GM18951 (cell line): ENCODE results near the gene C1R.
"Not testable (repeated sequence)": the region's sequence is repeated elsewhere in the genome, so short reads cannot be mapped to it uniquely, and the experiment has no call there.

Experiments used
- POLR2A ChIP-seq: IDR thresholded peaks from 4 replicates; pipeline ENCODE4 v1.6.1; 2011; ENCODE audit warnings: mild to moderate bottlenecking; ENCODE audit not compliant: insufficient read length, insufficient read depth; ENCODE audit errors: extremely low read depth
- in situ Hi-C: fragments of 300-500 bp; cut with MboI; formaldehyde crosslinking; loops from one replicate; pipeline ENCODE4 v1.12.0; 2022; ENCODE audit warnings: low sequenced_read_pairs, mixed read lengths, inconsistent platforms; ENCODE audit not compliant: unreplicated experiment

C1R gene

DNA sequence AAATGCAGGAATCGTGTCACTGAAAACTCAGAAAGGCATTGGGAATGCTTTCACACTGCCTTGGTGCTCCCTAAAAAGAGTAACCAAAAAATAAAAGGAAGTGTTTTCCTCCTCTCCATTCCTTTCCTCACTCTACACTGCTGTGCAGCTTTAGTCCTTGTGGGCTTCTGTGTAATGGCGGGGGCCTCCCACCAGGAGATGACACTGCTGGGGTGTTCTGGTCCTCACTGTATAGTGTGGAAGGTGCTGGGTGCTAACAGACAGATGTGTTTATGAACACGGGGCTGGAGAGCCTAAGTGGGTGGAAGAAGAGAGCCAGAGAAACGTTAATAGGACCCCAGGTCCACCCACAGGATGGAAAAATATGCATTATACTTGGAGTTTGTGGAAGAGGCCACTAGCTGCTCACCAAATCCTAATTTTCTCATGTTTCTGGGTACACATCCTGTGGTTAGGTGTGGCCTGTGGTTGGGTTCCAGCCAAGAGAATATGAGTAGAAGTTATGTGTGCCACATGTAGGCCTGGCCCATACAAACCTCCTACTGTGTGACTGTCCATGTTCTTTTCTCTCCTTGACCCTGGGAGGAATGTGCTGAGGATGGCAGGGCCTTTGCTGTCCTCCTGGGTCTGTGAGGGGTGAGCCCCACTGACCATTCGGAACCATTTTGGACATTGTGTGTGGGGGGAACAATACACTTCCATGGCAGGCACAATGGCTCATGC is 45.7 kb downstream of the C1R start:
- in situ Hi-C loops = no loop called here
- no peak for TF ChIP-seq POLR2A

DNA sequence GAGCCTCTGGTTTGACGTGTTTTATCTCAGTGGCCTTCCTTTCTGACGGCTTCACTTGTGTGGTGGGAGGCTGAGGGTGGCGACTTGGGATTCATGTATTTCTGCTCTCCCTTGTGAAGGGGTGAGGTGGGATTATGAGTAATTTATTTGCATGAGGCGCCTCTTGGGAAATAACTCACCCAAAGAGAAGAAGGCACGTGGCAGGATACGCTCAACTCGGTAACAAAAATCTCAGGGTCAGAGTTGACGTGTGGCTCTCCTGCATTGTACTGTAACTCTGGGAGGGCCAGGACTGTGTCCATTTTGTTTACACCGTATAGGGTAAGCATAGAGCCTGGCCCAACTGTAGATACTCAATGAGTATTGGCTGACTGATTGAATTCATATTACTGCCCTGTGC is 46.3 kb downstream of the C1R start:
- in situ Hi-C loops = no loop called here

DNA sequence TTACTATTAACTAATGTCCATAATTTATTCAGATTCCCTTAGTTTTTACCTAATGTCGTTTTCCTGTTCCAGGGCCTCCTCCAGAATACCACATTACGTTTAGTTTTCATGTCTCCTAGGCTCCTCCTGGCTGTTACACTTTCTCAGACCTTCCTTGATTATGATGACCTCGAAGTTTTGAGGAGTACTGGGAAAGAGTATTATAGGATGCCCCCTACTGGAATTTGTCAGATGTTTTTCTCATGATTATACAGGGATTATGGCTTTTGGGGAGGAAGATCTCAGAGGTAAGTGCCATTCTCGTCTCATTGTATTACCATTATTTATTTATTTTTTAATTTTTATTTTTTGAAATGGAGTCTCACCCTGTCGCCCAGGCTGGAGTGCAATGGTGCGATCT is 49.4 kb downstream of the C1R start:
- no peak for TF ChIP-seq POLR2A
- in situ Hi-C loops = no loop called here

More for the DNA sequence above, 46.3 kb downstream of the C1R start:
- TF ChIP-seq POLR2A = no peak

DNA sequence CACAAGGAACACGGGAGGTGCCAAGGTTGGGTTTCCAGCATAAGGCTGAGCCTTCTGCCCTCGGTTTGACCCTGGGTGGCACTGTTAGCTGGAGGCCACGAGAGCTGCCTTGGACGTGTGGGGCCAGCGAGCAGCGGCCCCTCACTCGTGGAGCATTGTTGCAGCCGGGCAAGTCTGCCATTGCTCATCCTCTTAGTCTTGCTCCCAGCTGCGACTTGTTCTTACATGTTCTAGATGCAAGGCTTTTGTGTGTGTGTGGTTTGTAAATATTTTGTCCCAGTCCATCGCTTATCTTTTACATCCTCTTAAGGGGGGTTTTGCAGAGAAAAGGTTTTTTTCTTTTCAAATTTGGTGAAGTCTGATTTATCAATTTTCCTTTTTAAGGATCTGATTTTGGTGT is 52.8 kb downstream of the C1R start:
- in situ Hi-C loops = no loop called here
- TF ChIP-seq POLR2A = no peak

DNA sequence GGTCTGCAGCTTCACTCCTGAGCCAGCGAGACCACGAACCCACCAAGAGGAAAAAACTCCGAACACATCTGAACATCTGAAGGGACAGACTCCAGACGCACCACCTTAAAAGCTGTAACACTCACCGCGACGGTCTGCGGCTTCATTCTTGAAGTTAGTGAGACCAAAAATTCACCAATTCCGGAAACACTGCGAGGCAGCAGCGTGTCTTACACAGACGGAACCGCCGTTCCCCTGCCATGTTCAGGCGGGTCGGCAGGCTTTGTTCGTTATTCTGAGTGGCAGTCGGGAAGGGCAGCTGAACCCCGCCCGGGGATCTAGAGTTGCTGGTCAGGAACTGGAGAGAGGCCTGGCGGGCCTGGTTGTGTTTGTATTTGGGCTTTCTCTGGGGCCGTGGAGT is 53.7 kb downstream of the C1R start:
- no peak for TF ChIP-seq POLR2A
- in situ Hi-C loops = no loop called here

DNA sequence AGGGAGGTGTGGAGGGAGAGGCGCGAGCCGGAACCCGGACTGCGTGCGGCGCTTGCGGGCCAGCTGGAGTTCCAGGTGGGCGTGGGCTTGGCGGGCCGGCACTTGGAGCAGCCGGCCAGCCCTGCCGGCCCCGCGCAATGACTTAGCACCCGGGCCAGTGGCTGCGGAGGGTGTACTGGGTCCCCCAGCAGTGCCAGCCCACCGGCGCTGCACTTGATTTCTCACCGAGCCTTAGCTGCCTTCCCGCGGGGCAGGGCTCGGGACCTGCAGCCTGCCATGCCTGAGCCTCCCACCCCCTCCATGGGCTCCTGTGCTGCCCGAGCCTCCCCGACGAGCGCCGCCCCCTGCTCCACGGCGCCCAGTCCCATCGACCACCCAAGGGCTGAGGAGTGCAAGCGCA is 54.8 kb downstream of the C1R start:
- in situ Hi-C loops = not testable (repeated sequence)

DNA sequence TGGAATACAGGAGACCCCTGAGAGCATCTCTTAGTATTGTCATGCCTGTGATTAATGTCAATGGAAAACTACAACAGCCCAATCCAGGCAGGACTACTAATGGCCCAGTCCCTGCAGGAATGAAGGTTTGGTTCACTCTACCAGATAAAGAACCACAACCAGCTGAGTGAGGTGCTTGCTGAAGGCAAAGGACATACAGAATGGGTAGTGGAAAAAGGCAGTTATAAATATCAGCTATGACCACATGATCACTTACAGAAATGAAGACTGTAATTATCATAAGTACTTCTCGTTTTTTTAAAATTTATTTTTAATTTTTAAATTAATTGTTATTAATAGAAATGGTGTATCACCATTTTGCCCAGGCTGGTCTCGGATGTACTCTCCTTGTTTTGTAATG is 56.8 kb downstream of the C1R start:
- in situ Hi-C loops = no loop called here
- no peak for TF ChIP-seq POLR2A

DNA sequence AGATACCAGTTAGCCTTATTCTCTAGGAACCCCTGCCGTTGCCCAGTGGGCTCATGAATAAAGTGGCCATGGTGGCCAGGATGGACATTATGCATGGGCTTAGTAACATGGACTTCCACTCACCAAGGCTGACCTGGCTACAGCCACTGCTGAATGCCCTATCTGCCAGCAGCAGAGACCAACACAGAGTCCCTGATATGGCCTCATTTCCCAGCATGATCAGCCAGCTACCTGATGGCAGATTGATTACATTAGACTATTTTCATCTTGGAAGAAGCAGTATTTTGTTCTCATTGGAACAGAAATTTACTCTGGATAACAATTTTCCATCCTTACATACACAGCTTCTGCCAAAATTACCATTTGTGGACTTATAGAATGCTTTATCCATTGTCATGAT is 57.8 kb downstream of the C1R start:
- in situ Hi-C loops = no loop called here
- no peak for TF ChIP-seq POLR2A

DNA sequence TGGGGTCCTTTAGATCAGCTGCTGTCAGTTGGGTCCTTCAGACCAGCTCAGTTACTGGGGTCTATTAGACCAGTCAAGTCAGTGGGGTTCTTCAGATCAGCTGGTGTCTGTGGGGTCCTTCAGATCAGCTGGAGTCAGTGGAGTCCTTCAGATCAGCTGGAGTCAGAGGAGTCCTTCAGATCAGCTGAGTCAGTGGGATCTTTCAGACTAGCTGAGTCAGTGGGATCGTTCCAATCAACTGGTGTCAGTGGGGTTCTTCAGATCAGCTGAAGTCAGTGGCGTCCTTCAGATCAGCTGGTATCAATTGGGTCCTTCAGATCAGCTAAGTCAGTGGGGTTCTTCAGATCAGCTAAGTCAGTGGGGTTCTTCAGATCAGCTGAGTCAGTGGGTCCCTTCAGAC is 59.3 kb downstream of the C1R start:
- in situ Hi-C loops = no loop called here
- no peak for TF ChIP-seq POLR2A

DNA sequence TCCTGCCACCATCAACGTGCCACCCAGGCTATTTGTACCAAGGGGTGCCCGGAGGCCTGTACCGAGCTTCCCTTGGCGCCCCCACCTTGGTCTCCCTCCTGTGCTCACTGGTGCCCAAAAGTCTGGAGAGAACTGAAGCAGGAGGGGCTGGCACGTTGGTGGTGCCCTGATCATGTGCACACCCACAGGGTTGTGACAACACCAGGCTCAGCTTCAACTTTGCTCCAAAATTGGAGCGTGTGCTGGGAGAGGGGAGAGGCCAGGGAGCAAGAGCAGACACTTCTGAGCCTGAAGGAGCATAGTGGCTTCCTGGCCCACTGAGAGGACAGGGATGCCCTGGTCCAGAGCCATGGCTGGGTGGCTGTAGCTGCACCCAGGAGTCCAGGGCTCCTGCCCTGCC is 60.9 kb downstream of the C1R start:
- TF ChIP-seq POLR2A = no peak
- in situ Hi-C loops = no loop called here
